Measurements from ENCODE around the gene LYZL4.

The LYZL4 gene

GRCh38 chr3:42394579-42395288 lies 15.7 kb downstream of the LYZL4 start:
- H3K9me3 ChIP-seq (ENCODE audit: low read length) = no peaks in the 10 kb centered on the region
- H3K27me3 ChIP-seq (ENCODE audit: control insufficient read depth in 1 of 2, insufficient read depth in 2 of 2, low read length in 2 of 2) = no peaks in the 10 kb centered on the region
- H3K9ac ChIP-seq (ENCODE audit: low read length) = no peak overlapping the region
- H3K27ac ChIP-seq (ENCODE audit: low read depth, low read length) = no peak overlapping the region
- no peaks in the 10 kb centered on the region for H3K36me3 ChIP-seq (ENCODE audit: insufficient read depth, low read length)
- no peak overlapping the region for H3K4me3 ChIP-seq (ENCODE audit: low read depth in 1 of 2, low read length in 2 of 2)
- H3K4me1 ChIP-seq (ENCODE audit: insufficient read depth, low read length) = no peaks in the 10 kb centered on the region

- H3K9me3 ChIP-seq (ENCODE audit: low read length) = no peaks in the 10 kb centered on the region
- H3K36me3 ChIP-seq (ENCODE audit: insufficient read depth, low read length) = no peaks in the 10 kb centered on the region
- H3K4me3 ChIP-seq (ENCODE audit: low read depth in 1 of 2, low read length in 2 of 2) = no peak overlapping the region
- H3K9ac ChIP-seq (ENCODE audit: low read length) = no peak overlapping the region
- no peaks in the 10 kb centered on the region for H3K27me3 ChIP-seq (ENCODE audit: control insufficient read depth in 1 of 2, insufficient read depth in 2 of 2, low read length in 2 of 2)
- H3K4me1 ChIP-seq (ENCODE audit: insufficient read depth, low read length) = no peaks in the 10 kb centered on the region
- no peak overlapping the region for H3K27ac ChIP-seq (ENCODE audit: low read depth, low read length)
Observed at GRCh38 chr3:42387802-42388651, 22.4 kb downstream of the LYZL4 start.

DNA sequence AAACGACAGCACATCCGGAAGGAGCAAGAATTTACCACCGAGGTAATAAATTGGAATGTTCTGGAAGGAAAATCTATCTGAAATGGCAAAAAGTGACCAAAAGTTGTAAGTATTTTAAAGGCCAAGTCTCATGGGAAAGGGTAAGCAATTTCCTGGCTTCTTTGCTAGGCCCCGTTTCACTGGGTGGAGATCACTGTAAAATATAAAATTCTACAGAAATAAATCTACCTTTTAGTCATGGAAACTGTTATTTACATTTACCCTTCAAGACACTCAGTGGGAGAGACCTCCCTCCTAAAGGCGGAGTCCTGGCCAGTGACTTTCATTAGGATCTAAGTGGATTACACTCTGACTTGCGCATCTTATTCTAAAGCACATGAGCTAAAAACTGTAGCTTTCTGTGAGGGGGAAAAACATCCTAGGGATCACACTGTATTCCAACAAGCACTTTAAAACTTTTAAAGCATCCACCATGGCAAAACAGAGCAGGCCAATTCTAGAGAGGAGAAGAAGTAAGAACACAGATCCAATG lies 28.8 kb downstream of the LYZL4 start:
- Histone ChIP-seq H3K27ac (ENCODE audit: low read depth, low read length) (no peak overlapping the region), H3K27me3 (ENCODE audit: control insufficient read depth in 1 of 2, insufficient read depth in 2 of 2, low read length in 2 of 2) (no peaks in the 10 kb centered on the region), H3K9ac (ENCODE audit: low read length) (no peak overlapping the region), H3K4me3 (ENCODE audit: low read depth in 1 of 2, low read length in 2 of 2) (no peak overlapping the region), H3K9me3 (ENCODE audit: low read length) (no peaks in the 10 kb centered on the region), H3K4me1 (ENCODE audit: insufficient read depth, low read length) (no peaks in the 10 kb centered on the region), H3K36me3 (ENCODE audit: insufficient read depth, low read length) (no peaks in the 10 kb centered on the region)

DNA sequence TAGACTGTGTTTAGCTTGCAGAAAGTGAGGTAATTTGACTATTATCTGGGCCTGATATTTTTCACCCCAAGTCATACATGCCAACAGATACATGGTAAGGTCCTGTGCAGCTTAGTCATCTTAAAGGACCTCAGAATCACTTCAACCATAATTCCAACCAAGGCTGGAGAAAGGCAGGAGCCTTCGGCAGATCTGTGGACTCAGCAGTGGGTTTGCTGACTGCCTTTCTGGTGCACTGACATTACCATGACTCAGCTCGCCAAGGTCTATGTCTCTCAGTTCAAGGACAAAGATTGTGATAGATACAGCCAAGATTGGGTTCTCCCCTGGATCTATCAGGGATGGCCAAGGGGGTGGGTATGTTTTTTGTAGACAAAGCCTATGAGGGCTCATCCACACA lies 32.7 kb downstream of the LYZL4 start:
- Histone ChIP-seq H3K36me3 (ENCODE audit: insufficient read depth, low read length) (no peaks in the 10 kb centered on the region), H3K9me3 (ENCODE audit: low read length) (no peaks in the 10 kb centered on the region), H3K4me3 (ENCODE audit: low read depth in 1 of 2, low read length in 2 of 2) (no peak overlapping the region)

GRCh38 chr3:42376344-42376798 lies 34.0 kb downstream of the LYZL4 start:
- Histone ChIP-seq H3K4me1 (ENCODE audit: insufficient read depth, low read length) (peaks cover 15% of the 10 kb centered on the region), H3K27ac (ENCODE audit: low read depth, low read length) (no peak overlapping the region), H3K4me3 (ENCODE audit: low read depth in 1 of 2, low read length in 2 of 2) (no peak overlapping the region), H3K27me3 (ENCODE audit: control insufficient read depth in 1 of 2, insufficient read depth in 2 of 2, low read length in 2 of 2) (no peaks in the 10 kb centered on the region), H3K36me3 (ENCODE audit: insufficient read depth, low read length) (no peaks in the 10 kb centered on the region), H3K9ac (ENCODE audit: low read length) (no peak overlapping the region), H3K9me3 (ENCODE audit: low read length) (no peaks in the 10 kb centered on the region)

More for the DNA sequence above, 32.7 kb downstream of the LYZL4 start:
- H3K4me1 ChIP-seq (ENCODE audit: insufficient read depth, low read length) = peaks cover 7% of the 10 kb centered on the region
- no peaks in the 10 kb centered on the region for H3K27me3 ChIP-seq (ENCODE audit: control insufficient read depth in 1 of 2, insufficient read depth in 2 of 2, low read length in 2 of 2)
- no peak overlapping the region for H3K9ac ChIP-seq (ENCODE audit: low read length)
- H3K27ac ChIP-seq (ENCODE audit: low read depth, low read length) = no peak overlapping the region

DNA sequence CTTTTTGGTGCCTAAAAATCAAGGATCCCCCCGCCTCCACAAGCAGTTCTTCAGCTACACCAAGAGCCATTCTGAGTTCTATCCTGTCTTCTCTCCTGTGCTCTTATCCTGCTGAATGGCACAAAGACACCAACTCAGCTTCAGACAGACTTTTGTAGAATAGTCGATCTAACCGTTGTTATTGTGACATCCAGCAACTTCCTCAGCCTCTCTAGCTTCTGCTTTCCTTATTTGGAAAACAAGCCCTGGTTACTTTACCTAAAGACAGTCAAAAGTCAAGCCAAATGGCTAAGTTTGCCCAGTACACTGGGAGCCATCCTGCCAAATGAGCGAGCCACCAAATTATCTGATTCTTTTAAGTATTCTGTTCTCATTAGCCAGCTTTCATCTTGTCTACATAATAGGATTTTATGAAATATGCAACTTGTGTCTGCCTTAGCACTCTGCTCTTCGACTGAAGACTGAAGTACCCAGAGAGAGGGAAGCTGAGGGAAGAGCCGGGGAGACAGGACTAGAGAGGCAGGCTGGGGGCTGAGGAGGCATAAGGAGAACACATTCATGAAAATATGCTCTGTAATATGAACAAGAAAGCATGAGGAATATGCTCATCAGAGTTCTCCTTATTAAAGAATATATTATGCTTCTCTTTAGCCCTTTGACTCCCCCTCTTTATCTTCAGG lies 35.1 kb downstream of the LYZL4 start:
- Histone ChIP-seq H3K9ac (ENCODE audit: low read length) (no peak overlapping the region), H3K4me3 (ENCODE audit: low read depth in 1 of 2, low read length in 2 of 2) (no peak overlapping the region), H3K36me3 (ENCODE audit: insufficient read depth, low read length) (no peaks in the 10 kb centered on the region), H3K27me3 (ENCODE audit: control insufficient read depth in 1 of 2, insufficient read depth in 2 of 2, low read length in 2 of 2) (no peaks in the 10 kb centered on the region), H3K4me1 (ENCODE audit: insufficient read depth, low read length) (peaks cover 21% of the 10 kb centered on the region), H3K27ac (ENCODE audit: low read depth, low read length) (no peak overlapping the region), H3K9me3 (ENCODE audit: low read length) (no peaks in the 10 kb centered on the region)

GRCh38 chr3:42371776-42372175 lies 38.6 kb downstream of the LYZL4 start:
- Histone ChIP-seq H3K9me3 (ENCODE audit: low read length) (no peaks in the 10 kb centered on the region), H3K27ac (ENCODE audit: low read depth, low read length) (no peak overlapping the region), H3K4me1 (ENCODE audit: insufficient read depth, low read length) (peaks cover 52% of the 10 kb centered on the region), H3K9ac (ENCODE audit: low read length) (no peak overlapping the region), H3K4me3 (ENCODE audit: low read depth in 1 of 2, low read length in 2 of 2) (peak overlapping the region in 1 of 2 donors; percentile 7), H3K36me3 (ENCODE audit: insufficient read depth, low read length) (no peaks in the 10 kb centered on the region), H3K27me3 (ENCODE audit: control insufficient read depth in 1 of 2, insufficient read depth in 2 of 2, low read length in 2 of 2) (no peaks in the 10 kb centered on the region)

DNA sequence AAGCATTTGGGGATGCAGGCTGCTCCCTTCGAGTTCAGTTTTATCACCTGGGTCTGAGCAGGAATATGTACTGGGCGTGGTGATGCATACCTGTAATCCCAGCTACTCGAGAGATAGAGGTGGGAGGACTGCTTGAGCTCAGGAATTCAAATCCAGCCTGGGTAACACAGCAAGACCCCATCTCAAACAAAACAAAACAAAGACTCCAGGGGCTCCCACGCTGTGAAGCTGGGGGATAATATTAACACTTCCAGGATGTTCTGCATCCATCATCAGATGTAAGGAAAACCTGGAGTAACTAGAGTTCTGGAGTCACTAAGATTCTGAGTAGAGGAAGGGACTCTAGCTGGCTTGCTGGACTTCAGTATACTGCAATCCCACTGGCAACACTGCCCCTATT lies 40.6 kb downstream of the LYZL4 start:
- no peaks in the 10 kb centered on the region for H3K9me3 ChIP-seq (ENCODE audit: low read length)
- H3K27me3 ChIP-seq (ENCODE audit: control insufficient read depth in 1 of 2, insufficient read depth in 2 of 2, low read length in 2 of 2) = no peaks in the 10 kb centered on the region
- peaks cover 44% of the 10 kb centered on the region for H3K4me1 ChIP-seq (ENCODE audit: insufficient read depth, low read length)
- H3K9ac ChIP-seq (ENCODE audit: low read length) = no peak overlapping the region
- no peak overlapping the region for H3K27ac ChIP-seq (ENCODE audit: low read depth, low read length)
- no peaks in the 10 kb centered on the region for H3K36me3 ChIP-seq (ENCODE audit: insufficient read depth, low read length)
- H3K4me3 ChIP-seq (ENCODE audit: low read depth in 1 of 2, low read length in 2 of 2) = peak overlapping the region in 1 of 2 donors; percentile 11

DNA sequence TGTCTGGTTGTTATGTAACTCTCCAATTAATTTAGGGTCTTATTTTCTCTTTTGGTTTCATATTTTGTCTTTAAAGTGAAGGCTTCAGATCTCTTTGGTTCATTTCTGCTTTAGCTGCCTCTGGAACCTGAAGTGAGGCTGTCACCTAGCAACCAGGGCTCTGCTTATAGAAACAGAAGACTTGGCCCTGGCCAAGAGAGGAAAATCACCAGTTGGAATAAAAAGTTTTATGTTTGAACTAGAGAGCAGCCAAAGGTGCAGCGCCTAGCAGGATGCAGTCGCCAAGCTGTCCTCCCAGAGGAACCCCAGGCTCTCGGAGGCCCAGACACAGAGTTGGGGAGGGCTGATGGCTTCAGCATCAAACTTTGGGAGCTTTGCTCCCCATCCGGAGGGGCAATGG lies 41.1 kb downstream of the LYZL4 start:
- H3K27me3 ChIP-seq (ENCODE audit: control insufficient read depth in 1 of 2, insufficient read depth in 2 of 2, low read length in 2 of 2) = no peaks in the 10 kb centered on the region
- peaks cover 44% of the 10 kb centered on the region for H3K4me1 ChIP-seq (ENCODE audit: insufficient read depth, low read length)
- H3K4me3 ChIP-seq (ENCODE audit: low read depth in 1 of 2, low read length in 2 of 2) = peak overlapping the region in 1 of 2 donors; percentile 11
- peak overlapping the region; percentile 7 for H3K27ac ChIP-seq (ENCODE audit: low read depth, low read length)
- no peak overlapping the region for H3K9ac ChIP-seq (ENCODE audit: low read length)
- no peaks in the 10 kb centered on the region for H3K36me3 ChIP-seq (ENCODE audit: insufficient read depth, low read length)
- no peaks in the 10 kb centered on the region for H3K9me3 ChIP-seq (ENCODE audit: low read length)

DNA sequence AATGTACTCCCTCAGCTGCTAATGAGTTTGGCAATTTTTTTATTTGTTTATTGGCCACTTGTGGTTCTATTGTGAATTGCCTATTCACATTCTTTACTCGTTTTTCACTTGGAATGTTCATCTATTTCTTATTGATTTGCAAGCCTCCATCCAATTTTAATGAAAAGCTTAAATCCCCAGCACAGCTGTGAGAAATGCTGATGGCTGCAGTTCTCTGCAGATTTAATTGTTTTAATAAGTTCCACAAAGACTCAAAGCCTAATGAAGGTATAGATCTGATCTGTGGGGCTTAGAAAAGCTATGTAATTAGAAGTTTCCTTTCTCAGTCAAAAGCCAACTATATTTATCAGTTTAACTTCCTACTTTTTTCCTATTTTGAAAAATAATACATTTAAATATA lies 41.5 kb downstream of the LYZL4 start:
- Histone ChIP-seq H3K4me1 (ENCODE audit: insufficient read depth, low read length) (peaks cover 44% of the 10 kb centered on the region), H3K36me3 (ENCODE audit: insufficient read depth, low read length) (no peaks in the 10 kb centered on the region), H3K9me3 (ENCODE audit: low read length) (no peaks in the 10 kb centered on the region), H3K9ac (ENCODE audit: low read length) (no peak overlapping the region), H3K27ac (ENCODE audit: low read depth, low read length) (peak overlapping the region; percentile 7), H3K27me3 (ENCODE audit: control insufficient read depth in 1 of 2, insufficient read depth in 2 of 2, low read length in 2 of 2) (no peaks in the 10 kb centered on the region), H3K4me3 (ENCODE audit: low read depth in 1 of 2, low read length in 2 of 2) (no peak overlapping the region)

DNA sequence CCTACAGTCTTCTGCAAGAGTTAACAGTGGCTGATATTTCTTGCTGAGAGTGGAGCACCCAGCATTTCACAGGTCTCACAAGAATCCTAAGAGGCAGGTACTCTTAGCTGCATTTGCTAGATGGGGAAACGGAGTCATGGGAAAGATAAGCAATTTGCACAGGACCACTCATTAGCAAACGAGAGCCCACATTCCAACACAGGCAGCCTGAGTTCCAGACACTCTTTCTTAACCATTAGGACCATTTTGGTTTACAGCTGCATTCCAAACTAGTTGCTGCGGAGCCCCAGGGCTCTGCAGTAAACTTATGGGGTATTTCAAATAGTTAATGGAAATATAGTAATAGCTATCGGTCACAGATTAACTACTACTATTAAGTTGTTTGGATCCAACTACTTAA lies 42.5 kb downstream of the LYZL4 start:
- H3K9ac ChIP-seq (ENCODE audit: low read length) = no peak overlapping the region
- H3K4me3 ChIP-seq (ENCODE audit: low read depth in 1 of 2, low read length in 2 of 2) = no peak overlapping the region
- H3K36me3 ChIP-seq (ENCODE audit: insufficient read depth, low read length) = no peaks in the 10 kb centered on the region
- peaks cover 44% of the 10 kb centered on the region for H3K4me1 ChIP-seq (ENCODE audit: insufficient read depth, low read length)
- H3K27ac ChIP-seq (ENCODE audit: low read depth, low read length) = no peak overlapping the region
- H3K9me3 ChIP-seq (ENCODE audit: low read length) = no peaks in the 10 kb centered on the region
- no peaks in the 10 kb centered on the region for H3K27me3 ChIP-seq (ENCODE audit: control insufficient read depth in 1 of 2, insufficient read depth in 2 of 2, low read length in 2 of 2)

Data from muscle layer of colon (tissue), 2 donors.